Neural cell (in vitro differentiated cells): ENCODE measurements around the gene ECI2. TPM values are rescaled to one million over a fixed set of nuclear protein-coding genes. Genes with fewer than 3 reads are reported as not detected.

Source experiments
- H2AFZ ChIP-seq: fragments of 200-600, 300-800 bp; sonication (generic), shearing (Covaris generic); 2 replicates; pipeline ENCODE4 v1.6.0; 2014; ENCODE audit warnings: low read depth, mild to moderate bottlenecking, antibody characterized with exemption, low read length, moderate library complexity
- H3F3A ChIP-seq: fragments of 200-600 bp; shearing (Covaris generic); 2 replicates; pipeline ENCODE4 v1.6.1; 2016; ENCODE audit warnings: mild to moderate bottlenecking, moderate library complexity, mixed read lengths, antibody characterized with exemption, low read length; ENCODE audit not compliant: insufficient read depth, poor library complexity, severe bottlenecking
- H3K27ac ChIP-seq: fragments of 200-600, 300-800 bp; sonication (generic), shearing (Covaris generic); 2 replicates; pipeline ENCODE4 v1.5.1; 2014; ENCODE audit warnings: mild to moderate bottlenecking, low read length, moderate library complexity
- H3K27me3 ChIP-seq: fragments of 300-800, 200-600 bp; sonication (generic), shearing (Covaris generic); 2 replicates; pipeline ENCODE4 v1.6.0; 2014; ENCODE audit warnings: mild to moderate bottlenecking, low read depth, low read length, moderate library complexity; ENCODE audit not compliant: insufficient read depth
- H3K36me3 ChIP-seq: fragments of 300-800, 200-600 bp; sonication (generic), shearing (Covaris generic); 2 replicates; pipeline ENCODE4 v1.5.1; 2014; ENCODE audit warnings: mild to moderate bottlenecking, antibody characterized with exemption, low read length, moderate library complexity; ENCODE audit not compliant: insufficient read depth
- H3K4me2 ChIP-seq: fragments of 300-800, 200-600 bp; sonication (generic), shearing (Covaris generic); 2 replicates; pipeline ENCODE4 v1.6.0; 2014; ENCODE audit warnings: mild to moderate bottlenecking, low read length
- H3K4me3 ChIP-seq: fragments of 300-800, 200-600 bp; sonication (generic), shearing (Covaris generic); 2 replicates; pipeline ENCODE4 v1.5.1; 2014; ENCODE audit warnings: mild to moderate bottlenecking, low read length, moderate library complexity
- H3K79me2 ChIP-seq: fragments of 200-600 bp; shearing (Covaris generic); replicated peaks from 2 replicates; pipeline ENCODE4 v1.6.0; 2014; ENCODE audit warnings: mild to moderate bottlenecking, low read length, moderate library complexity; ENCODE audit not compliant: insufficient read depth
- H3K9ac ChIP-seq: fragments of 300-800, 200-600 bp; sonication (generic), shearing (Covaris generic); 2 replicates; pipeline ENCODE4 v1.6.1; 2016; ENCODE audit warnings: mild to moderate bottlenecking, low read length, mixed read lengths
- H3K9me2 ChIP-seq: fragments of 200-600 bp; shearing (Covaris generic); 2 replicates; pipeline ENCODE4 v1.6.1; 2016; ENCODE audit warnings: mild to moderate bottlenecking, low read length, mixed read lengths; ENCODE audit not compliant: insufficient read depth
- H3K9me3 ChIP-seq: fragments of 200-600, 300-800 bp; sonication (generic), shearing (Covaris generic); 2 replicates; pipeline ENCODE4 v1.6.1; 2016; ENCODE audit warnings: mild to moderate bottlenecking, mixed run types, low read length, moderate library complexity, mixed read lengths
- H4K20me1 ChIP-seq: fragments of 200-600 bp; shearing (Covaris generic); 2 replicates; pipeline ENCODE4 v1.6.1; 2016; ENCODE audit warnings: mild to moderate bottlenecking, mixed run types; ENCODE audit not compliant: insufficient read depth
- EP300 ChIP-seq: fragments of 450-650 bp; conservative IDR thresholded peaks from 2 replicates; pipeline ENCODE4 v1.6.1; 2014; ENCODE audit warnings: antibody characterized with exemption, mild to moderate bottlenecking, moderate library complexity; ENCODE audit not compliant: poor library complexity, severe bottlenecking
- EZH2 ChIP-seq: fragments of 200-600, 300-800 bp; shearing (Covaris generic), sonication (generic); IDR thresholded peaks from 2 replicates; pipeline ENCODE4 v1.6.1; 2014; ENCODE audit warnings: antibody characterized with exemption, low read length, borderline replicate concordance, mild to moderate bottlenecking; ENCODE audit not compliant: insufficient read depth, poor library complexity, severe bottlenecking
- MXI1 ChIP-seq: fragments of 450-650 bp; conservative IDR thresholded peaks from 2 replicates; pipeline ENCODE4 v1.6.1; 2014; ENCODE audit warnings: antibody characterized with exemption, mild to moderate bottlenecking; ENCODE audit not compliant: poor library complexity, severe bottlenecking
- POLR2AphosphoS5 ChIP-seq: IDR thresholded peaks from 2 replicates; pipeline ENCODE4 v1.6.1; 2012
- RAD21 ChIP-seq: fragments of 450-650 bp; conservative IDR thresholded peaks from 2 replicates; pipeline ENCODE4 v1.6.1; 2014; ENCODE audit warnings: antibody characterized with exemption, mild to moderate bottlenecking, moderate library complexity
- SMC3 ChIP-seq: fragments of 450-650 bp; conservative IDR thresholded peaks from 2 replicates; pipeline ENCODE4 v1.6.1; 2014; ENCODE audit warnings: antibody characterized with exemption, mild to moderate bottlenecking, moderate library complexity; ENCODE audit not compliant: poor library complexity
- TAF1 ChIP-seq: IDR thresholded peaks from 2 replicates; pipeline ENCODE4 v1.6.1; 2012; ENCODE audit warnings: low read depth
- polyA plus RNA-seq: library from polyadenylated mRNA; depleted of rRNA; stranded (reverse); fragments of >200 nt; gene quantifications from 2 replicates; pipeline ENCODE4 v1.2.3, GENCODE V29; 2014
- TF ChIP-seq, protein P1 (sequence below): fragments of 450-650 bp; IDR thresholded peaks from 2 replicates; pipeline ENCODE4 v1.5.1; 2014; ENCODE audit warnings: antibody characterized with exemption, mild to moderate bottlenecking, moderate library complexity; ENCODE audit not compliant: poor library complexity, severe bottlenecking
- TF ChIP-seq, protein P2 (sequence below): IDR thresholded peaks from 2 replicates; pipeline ENCODE4 v1.6.1; 2012; ENCODE audit warnings: borderline replicate concordance

ECI2 gene
- polyA plus RNA-seq, 1 donor from 2014 or later, result 27.5 TPM

DNA sequence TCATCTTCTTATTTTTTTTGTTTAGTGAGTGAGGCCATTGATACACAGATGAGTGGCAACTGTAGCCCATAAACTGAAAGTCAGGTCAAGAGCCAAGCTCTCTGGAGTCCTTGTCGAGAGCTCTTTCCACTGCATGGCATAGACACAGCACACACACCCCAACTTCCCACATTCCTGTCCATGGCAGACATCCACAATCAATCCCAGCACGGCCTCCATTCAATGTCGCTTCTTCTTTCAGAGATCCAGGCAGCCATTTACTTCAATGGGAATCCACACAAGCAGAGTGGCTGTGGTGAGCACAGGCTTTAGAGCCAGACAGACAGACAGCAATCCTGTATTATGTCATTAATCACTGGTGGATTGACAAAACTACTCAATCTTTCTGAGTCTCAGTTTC, 34.9 kb upstream of the ECI2 start:
- Histone ChIP-seq H3K9me3 (no peaks in the 10 kb centered on the region), H2AFZ (no peak overlapping the region), H3K27ac (no peak overlapping the region), H4K20me1 (no peaks in the 10 kb centered on the region), H3K36me3 (no peaks in the 10 kb centered on the region), H3F3A (no peaks in the 10 kb centered on the region), H3K4me3 (no peak overlapping the region), H3K27me3 (no peaks in the 10 kb centered on the region), H3K9ac (no peak overlapping the region), H3K9me2 (no peaks in the 10 kb centered on the region), H3K79me2 (no peaks in the 10 kb centered on the region), H3K4me2 (no peak overlapping the region)
- no peak for TF ChIP-seq MXI1
- TF ChIP-seq TAF1, result no peak
- TF ChIP-seq SMC3, result no peak
- no peak for TF ChIP-seq POLR2AphosphoS5
- TF ChIP-seq, protein P1, sequence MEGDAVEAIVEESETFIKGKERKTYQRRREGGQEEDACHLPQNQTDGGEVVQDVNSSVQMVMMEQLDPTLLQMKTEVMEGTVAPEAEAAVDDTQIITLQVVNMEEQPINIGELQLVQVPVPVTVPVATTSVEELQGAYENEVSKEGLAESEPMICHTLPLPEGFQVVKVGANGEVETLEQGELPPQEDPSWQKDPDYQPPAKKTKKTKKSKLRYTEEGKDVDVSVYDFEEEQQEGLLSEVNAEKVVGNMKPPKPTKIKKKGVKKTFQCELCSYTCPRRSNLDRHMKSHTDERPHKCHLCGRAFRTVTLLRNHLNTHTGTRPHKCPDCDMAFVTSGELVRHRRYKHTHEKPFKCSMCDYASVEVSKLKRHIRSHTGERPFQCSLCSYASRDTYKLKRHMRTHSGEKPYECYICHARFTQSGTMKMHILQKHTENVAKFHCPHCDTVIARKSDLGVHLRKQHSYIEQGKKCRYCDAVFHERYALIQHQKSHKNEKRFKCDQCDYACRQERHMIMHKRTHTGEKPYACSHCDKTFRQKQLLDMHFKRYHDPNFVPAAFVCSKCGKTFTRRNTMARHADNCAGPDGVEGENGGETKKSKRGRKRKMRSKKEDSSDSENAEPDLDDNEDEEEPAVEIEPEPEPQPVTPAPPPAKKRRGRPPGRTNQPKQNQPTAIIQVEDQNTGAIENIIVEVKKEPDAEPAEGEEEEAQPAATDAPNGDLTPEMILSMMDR, result no peak
- TF ChIP-seq, protein P2, sequence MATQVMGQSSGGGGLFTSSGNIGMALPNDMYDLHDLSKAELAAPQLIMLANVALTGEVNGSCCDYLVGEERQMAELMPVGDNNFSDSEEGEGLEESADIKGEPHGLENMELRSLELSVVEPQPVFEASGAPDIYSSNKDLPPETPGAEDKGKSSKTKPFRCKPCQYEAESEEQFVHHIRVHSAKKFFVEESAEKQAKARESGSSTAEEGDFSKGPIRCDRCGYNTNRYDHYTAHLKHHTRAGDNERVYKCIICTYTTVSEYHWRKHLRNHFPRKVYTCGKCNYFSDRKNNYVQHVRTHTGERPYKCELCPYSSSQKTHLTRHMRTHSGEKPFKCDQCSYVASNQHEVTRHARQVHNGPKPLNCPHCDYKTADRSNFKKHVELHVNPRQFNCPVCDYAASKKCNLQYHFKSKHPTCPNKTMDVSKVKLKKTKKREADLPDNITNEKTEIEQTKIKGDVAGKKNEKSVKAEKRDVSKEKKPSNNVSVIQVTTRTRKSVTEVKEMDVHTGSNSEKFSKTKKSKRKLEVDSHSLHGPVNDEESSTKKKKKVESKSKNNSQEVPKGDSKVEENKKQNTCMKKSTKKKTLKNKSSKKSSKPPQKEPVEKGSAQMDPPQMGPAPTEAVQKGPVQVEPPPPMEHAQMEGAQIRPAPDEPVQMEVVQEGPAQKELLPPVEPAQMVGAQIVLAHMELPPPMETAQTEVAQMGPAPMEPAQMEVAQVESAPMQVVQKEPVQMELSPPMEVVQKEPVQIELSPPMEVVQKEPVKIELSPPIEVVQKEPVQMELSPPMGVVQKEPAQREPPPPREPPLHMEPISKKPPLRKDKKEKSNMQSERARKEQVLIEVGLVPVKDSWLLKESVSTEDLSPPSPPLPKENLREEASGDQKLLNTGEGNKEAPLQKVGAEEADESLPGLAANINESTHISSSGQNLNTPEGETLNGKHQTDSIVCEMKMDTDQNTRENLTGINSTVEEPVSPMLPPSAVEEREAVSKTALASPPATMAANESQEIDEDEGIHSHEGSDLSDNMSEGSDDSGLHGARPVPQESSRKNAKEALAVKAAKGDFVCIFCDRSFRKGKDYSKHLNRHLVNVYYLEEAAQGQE, result no peak
- TF ChIP-seq EP300, result no peak
- TF ChIP-seq EZH2, result no peak
- no peak for TF ChIP-seq RAD21

GRCh38 chr6:4169028-4169789, 33.8 kb upstream of the ECI2 start:
- Histone ChIP-seq H2AFZ (no peak overlapping the region), H3K27ac (no peak overlapping the region), H3K27me3 (no peaks in the 10 kb centered on the region), H3K4me3 (no peak overlapping the region), H3K4me2 (no peak overlapping the region), H3K9me2 (no peaks in the 10 kb centered on the region), H3K9ac (no peak overlapping the region), H4K20me1 (no peaks in the 10 kb centered on the region), H3F3A (no peaks in the 10 kb centered on the region), H3K79me2 (no peaks in the 10 kb centered on the region), H3K36me3 (no peaks in the 10 kb centered on the region), H3K9me3 (no peaks in the 10 kb centered on the region)
- TF ChIP-seq MXI1 (no peak), RAD21 (no peak), EZH2 (no peak), SMC3 (no peak), POLR2AphosphoS5 (no peak), EP300 (no peak), TAF1 (no peak)
- TF ChIP-seq, protein P1, result no peak
- TF ChIP-seq, protein P2, result no peak
